Skin of body (tissue), 2 donors: ENCODE data around the gene CTDSPL. TPM values are rescaled to one million over a fixed set of nuclear protein-coding genes. Genes with fewer than 3 reads are reported as not detected.

Source experiments
- DNase-seq: peaks from one replicate; lab custom pipeline; 2025; lab: John Stamatoyannopoulos, UW
- total RNA-seq: library from RNA; depleted of rRNA; stranded (reverse); fragments of >200 nt; gene quantifications from one replicate; pipeline ENCODE4 v1.2.3, GENCODE V29; 2014

CTDSPL gene
- total RNA-seq, 1 donor from 2014 or later, result 39.3 TPM

GRCh38 chr3:38016410-38016809 is 154.7 kb downstream of the CTDSPL start:
- no peak for DNase-seq

GRCh38 chr3:38016847-38017444 is 155.3 kb downstream of the CTDSPL start:
- DNase-seq, result no peak

- DNase-seq, result no peak
Measured at GRCh38 chr3:38017445-38018295, 156.0 kb downstream of the CTDSPL start.

GRCh38 chr3:38018296-38019266 is 156.9 kb downstream of the CTDSPL start:
- no peak for DNase-seq

- no peak for DNase-seq
Measured at GRCh38 chr3:38019658-38020341, 158.1 kb downstream of the CTDSPL start.

- no peak for DNase-seq
Measured at GRCh38 chr3:38020342-38020726, 158.7 kb downstream of the CTDSPL start.

GRCh38 chr3:38021196-38021595 is 159.5 kb downstream of the CTDSPL start:
- no peak for DNase-seq

- no peak for DNase-seq
Measured at GRCh38 chr3:38022301-38022700, 160.6 kb downstream of the CTDSPL start.

- no peak for DNase-seq
Measured at GRCh38 chr3:38022896-38023709, 161.4 kb downstream of the CTDSPL start.

GRCh38 chr3:38026856-38027255 is 165.2 kb downstream of the CTDSPL start:
- DNase-seq, result no peak

- DNase-seq, result no peak
Measured at GRCh38 chr3:38027466-38028465, 166.1 kb downstream of the CTDSPL start.

GRCh38 chr3:38028621-38029361 is 167.1 kb downstream of the CTDSPL start:
- no peak for DNase-seq

GRCh38 chr3:38029400-38030125 is 167.9 kb downstream of the CTDSPL start, which contains the start of gene PLCD1:
TSS of gene PLCD1 (minus strand) at chr3:38029642. CDS start at chr3:38029539, 103 bp downstream.
- peak; percentile 61 for DNase-seq

GRCh38 chr3:38030126-38031021 is 168.7 kb downstream of the CTDSPL start:
- no peak for DNase-seq

GRCh38 chr3:38031022-38031994 is 169.6 kb downstream of the CTDSPL start:
- DNase-seq, result no peak
